MV-4-11 (cell line): ENCODE data around the gene NSMCE1.
A peak's percentile ranks its signal among the peaks of the same experiment; 100 is the strongest.
"Not testable (repeated sequence)": the region's sequence is repeated elsewhere in the genome, so short reads cannot be mapped to it uniquely, and the experiment has no call there.

Experiments used
- DNase-seq: peaks from one replicate; lab custom pipeline; 2025; lab: John Stamatoyannopoulos, UW

The NSMCE1 gene

GRCh38 chr16:27215660-27216059 is 52.9 kb downstream of the NSMCE1 start:
- no peak for DNase-seq

DNA sequence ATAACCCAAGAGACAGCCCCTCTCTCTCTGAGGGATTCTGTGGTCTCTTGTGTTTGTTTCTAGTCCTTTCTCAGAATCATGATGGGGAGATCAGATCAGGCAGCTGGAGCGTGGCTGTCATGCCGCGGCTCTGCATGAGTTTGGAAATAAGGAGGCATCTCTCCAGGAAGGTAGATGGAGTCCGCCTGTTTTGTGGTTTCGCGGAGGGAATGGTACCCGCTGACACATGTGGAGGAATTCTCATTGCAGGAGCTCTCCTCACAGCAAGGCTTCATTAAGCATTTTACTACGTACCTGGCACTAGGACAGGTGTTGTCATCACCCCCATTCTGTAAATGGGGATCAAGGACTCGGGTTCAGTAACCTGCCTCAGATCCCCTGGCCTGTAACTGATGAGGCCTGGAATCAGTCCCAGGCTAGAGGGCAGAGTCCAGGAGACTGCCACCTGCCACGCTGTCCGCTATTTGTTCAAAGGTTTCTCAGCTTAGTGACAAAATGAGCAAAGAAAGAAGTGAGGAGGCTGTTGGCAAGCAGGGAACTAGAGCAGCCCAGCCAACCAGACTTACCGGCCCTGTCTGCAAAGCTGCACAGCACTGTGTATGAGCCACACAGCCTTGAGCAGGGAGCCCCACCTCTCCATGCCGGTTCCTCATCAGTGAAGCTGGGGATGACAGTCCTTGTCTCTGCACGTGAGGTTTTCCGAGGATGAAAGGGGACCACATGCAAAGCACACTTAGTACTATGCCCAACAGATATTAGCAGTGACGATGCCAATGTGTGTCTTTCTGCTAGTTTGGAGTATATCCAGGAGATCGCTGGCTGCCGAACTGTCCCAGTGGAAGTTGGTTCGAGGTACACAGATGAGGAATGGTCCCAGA is 54.2 kb downstream of the NSMCE1 start:
- no peak for DNase-seq

DNA sequence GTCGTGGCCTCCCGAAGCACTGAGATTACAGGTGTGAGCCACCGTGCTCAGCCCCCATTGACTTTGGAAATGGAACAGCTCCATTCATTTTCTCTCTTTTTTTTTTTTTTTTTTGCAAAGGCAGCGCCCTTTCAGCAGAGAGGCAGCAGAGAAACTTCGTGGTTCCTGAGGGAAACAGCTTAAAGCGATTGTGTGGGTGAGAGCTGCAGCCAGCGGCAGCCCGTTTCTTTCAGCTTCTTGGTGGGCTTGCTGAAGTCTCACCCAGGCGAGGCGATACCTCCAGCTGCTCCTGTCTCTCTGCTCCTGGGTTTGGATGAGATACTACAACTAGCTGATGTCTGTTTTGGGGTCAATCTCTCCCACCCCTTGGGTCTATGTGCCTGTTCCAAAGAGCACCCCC is 57.5 kb downstream of the NSMCE1 start:
- no peak for DNase-seq

DNA sequence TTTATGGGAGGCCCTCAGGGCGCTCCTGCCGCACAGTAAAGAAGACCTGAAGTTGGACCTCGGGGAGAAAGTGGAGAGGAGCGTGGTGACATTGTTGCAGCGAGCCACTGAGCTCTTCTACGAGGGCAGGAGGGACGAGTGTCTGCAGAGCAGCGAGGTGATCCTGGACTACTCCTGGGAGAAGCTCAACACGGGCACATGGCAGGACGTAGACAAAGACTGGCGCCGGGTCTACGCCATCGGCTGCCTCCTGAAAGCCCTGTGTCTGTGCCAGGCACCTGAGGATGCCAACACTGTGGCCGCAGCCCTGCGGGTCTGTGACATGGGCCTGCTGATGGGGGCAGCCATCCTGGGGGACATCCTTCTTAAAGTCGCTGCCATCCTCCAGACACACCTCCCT is 58.4 kb downstream of the NSMCE1 start:
- DNase-seq = no peak

DNA sequence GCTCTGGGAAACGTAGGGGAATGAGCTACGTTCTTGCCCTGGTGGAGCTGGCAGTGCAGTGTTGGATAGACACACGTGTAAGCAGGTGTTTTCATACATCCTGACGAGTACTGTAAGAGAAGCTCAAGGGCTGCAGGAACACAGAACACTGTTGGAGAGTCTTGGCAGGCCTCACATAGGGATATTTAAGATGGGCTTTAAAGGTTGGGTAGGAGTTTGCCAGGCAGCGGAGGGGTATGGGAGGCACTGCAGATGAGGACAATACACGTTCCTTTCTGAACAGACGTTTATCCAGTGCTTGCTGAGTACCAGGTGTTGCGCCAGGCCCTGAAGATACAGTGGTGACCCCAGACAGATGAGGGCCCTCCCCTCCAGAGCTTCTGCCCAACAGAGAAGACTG is 59.0 kb downstream of the NSMCE1 start:
- no peak for DNase-seq

- no peak for DNase-seq
These were observed 59.8 kb downstream of the NSMCE1 start for GRCh38 chr16:27208796-27209195.

- DNase-seq = no peak
These were observed 60.4 kb downstream of the NSMCE1 start for GRCh38 chr16:27208081-27208680.

GRCh38 chr16:27207121-27207520 is 61.5 kb downstream of the NSMCE1 start:
- not testable (repeated sequence) for DNase-seq

- no peak for DNase-seq
These were observed 63.0 kb downstream of the NSMCE1 start for GRCh38 chr16:27205423-27206065.

- DNase-seq = no peak
These were observed 64.2 kb downstream of the NSMCE1 start for GRCh38 chr16:27204312-27204915.

GRCh38 chr16:27203507-27204311 is 64.9 kb downstream of the NSMCE1 start, which contains the start of gene KDM8:
Gene KDM8 (plus strand): TSS chr16:27203526. CDS start chr16:27210124, 6,598 bp downstream.
- peak; percentile 100 for DNase-seq

GRCh38 chr16:27202923-27203506 is 65.6 kb downstream of the NSMCE1 start:
- DNase-seq = no peak

DNA sequence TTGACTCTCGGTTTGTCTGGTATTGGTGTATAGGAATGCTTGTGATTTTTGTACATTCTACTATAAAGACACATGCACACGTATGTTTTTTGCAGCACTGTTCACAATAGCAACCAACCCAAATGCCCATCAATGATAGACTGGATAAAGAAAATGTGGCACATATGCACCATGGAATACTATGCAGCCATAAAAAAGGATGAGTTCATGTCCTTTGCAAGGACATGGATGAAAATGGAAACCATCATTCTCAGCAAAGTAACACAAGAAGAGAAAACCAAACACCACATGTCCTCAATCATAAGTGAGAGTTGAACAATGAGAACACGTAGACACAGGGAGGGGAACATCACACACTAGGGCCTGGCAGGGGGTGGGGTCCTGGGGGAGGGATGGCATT is 67.7 kb downstream of the NSMCE1 start:
- DNase-seq = not testable (repeated sequence)

GRCh38 chr16:27199736-27200135 is 68.8 kb downstream of the NSMCE1 start:
- peak; percentile 93 for DNase-seq

DNA sequence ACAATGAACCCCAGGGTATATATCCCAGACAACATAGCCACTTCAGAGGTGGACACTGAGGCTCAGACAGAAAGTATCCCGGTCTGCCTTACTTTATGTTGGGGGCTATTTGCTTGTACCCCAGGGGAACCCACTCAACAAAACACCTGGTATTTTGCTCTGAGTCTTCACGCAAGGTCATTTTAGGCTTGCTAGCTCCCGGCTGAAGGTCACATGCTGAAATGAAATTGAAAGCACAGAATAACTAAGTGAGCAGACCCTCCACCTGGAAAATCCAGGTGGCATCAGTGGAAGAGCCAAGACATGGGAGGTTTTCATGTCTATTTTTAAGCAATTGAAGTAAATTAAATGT is 69.4 kb downstream of the NSMCE1 start:
- no peak for DNase-seq

DNA sequence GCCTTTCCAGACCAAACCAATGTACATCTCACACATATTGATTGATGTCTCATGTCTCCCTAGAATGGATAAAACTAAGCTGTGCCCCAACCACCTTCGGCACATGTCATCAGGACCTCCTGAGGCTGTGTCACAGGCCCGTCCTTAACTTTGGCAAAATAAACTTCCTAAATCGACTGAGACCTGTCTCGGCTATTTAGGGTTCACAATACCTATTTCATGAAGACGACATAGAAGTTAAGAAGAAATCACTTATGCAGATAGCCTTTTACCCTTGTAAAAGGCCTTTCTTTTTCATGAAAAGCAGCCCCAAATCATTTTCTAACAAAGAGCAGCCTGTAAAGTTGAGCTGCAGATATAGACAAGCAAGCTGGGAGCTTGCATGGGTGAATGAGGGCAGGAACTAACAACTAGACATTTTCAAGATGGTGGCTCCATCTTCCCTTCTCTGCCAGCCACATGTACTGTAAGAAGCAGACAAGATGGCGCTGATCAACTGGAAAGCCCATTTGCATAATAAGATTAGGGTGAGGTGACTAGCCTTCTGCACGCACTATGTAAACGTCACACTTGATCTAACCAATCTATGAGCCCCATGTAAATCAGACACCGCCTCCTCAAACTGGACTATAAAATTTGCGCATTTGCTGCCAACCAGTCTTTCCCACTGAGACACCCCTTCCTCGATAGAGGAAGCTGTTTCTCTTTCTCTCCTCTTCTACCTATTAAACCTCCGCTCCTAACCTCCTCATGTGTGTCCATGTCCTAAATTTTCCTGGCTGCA is 69.9 kb downstream of the NSMCE1 start:
- no peak for DNase-seq

DNA sequence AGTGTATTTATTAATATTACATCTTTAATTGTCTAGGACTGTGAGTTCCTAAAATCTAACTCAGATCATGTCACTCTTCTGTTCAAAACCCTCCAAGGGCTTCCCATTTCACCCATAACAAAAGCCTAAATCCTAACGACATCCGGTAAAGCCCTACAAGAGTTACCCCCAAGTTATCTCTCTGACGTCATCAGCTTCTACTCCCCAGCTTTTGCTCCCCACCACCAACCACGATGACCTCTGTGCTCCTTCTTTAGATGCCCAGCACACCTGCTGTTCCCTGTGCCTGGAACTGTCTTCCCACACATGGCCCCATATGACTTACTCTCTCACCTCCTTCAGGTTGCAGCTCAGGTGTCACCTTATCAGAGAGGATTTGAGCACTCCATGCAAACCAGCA is 71.6 kb downstream of the NSMCE1 start:
- DNase-seq = no peak

GRCh38 chr16:27195941-27196595 is 72.5 kb downstream of the NSMCE1 start:
- DNase-seq = no peak

DNA sequence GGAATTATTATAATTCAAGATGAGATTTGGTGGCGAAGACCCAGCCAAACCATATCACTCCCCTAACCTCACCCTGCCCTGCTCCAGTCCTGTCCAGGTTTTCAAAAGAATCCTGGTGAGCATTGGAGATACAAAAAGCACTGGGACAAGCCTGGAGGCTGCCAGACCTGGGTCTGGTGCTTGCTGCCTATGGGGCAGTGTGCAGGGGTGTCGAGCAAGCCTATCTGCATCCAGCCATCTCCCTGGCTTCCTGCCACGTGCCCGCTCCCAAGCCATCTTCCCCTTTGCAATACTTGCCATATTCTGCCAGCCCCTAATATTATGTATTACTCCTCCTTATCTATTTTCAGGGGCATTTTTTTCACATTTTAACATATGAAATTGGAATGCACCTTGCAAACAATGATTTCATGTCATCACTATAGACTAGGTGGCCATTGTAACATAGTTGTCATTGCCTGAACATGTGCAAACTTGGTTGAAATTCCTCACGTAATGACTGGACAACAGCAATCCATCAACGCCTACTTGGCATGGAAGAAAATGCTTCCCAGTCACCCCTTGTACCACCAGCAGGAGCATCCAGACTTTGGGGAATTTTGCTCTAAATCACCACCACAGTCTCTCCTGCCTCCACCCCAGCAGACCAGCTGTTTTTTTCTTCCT is 73.4 kb downstream of the NSMCE1 start:
- no peak for DNase-seq
